HEK293 (cell line): Measurements from ENCODE around the gene CITED1.

Experiments
- CTCF ChIA-PET: fragments of 350-600 bp; formaldehyde crosslinking; extraction: SDS; loops from one replicate; lab custom pipeline; 2021; ENCODE audit warnings: antibody characterized with exemption; lab: Yijun Ruan, JAX
- POLR2A ChIA-PET: fragments of 300-600 bp; formaldehyde crosslinking; extraction: SDS; loops from one replicate; lab custom pipeline; 2020; ENCODE audit warnings: antibody characterized with exemption, inconsistent platforms; lab: Yijun Ruan, JAX
- H3K27ac ChIP-seq: fragments of 200-500 bp; sonication (Bioruptor generic); 2 replicates; pipeline ENCODE4 v1.5.1; 2014; ENCODE audit warnings: low read depth, low read length, control low read depth, inconsistent platforms; ENCODE audit errors: extremely low read depth
- H3K36me3 ChIP-seq, 2 experiments: fragments of 200-500 bp in 1 of 2; sonication (Bioruptor generic) in 1 of 2; 1 replicate in 1 of 2; 2 replicates in 1 of 2; pipeline ENCODE4 v1.5.1; 2014 to 2017; ENCODE audit warnings: inconsistent platforms in 2 of 2, low read length in 2 of 2; ENCODE audit not compliant: control insufficient read depth in 2 of 2, insufficient read depth in 1 of 2
- H3K4me1 ChIP-seq: fragments of 200-500 bp; sonication (Bioruptor generic); 2 replicates; pipeline ENCODE4 v1.5.1; 2014; ENCODE audit warnings: mild to moderate bottlenecking, low read length, inconsistent platforms; ENCODE audit not compliant: control insufficient read depth, insufficient read depth
- H3K4me3 ChIP-seq: 2 replicates; pipeline ENCODE4 v1.5.1; 2011; ENCODE audit warnings: low read depth, mild to moderate bottlenecking, control low read depth, low read length, moderate library complexity
- H3K9me3 ChIP-seq: fragments of 200-500 bp; sonication (Bioruptor generic); 2 replicates; pipeline ENCODE4 v1.5.1; 2014; ENCODE audit warnings: low read depth, low read length, inconsistent platforms; ENCODE audit not compliant: control insufficient read depth, insufficient read depth
- EGR2 ChIP-seq: fragments of 450-650 bp; formaldehyde crosslinking; IDR thresholded peaks from 2 replicates; pipeline ENCODE4 v1.5.1; 2016; ENCODE audit warnings: low read depth, missing biosample characterization, missing genetic modification characterization
- KLF17 ChIP-seq: fragments of 450-650 bp; formaldehyde crosslinking; IDR thresholded peaks from 2 replicates; pipeline ENCODE4 v1.5.1; 2016; ENCODE audit warnings: missing biosample characterization, missing genetic modification characterization
- OVOL3 ChIP-seq: fragments of 450-650 bp; formaldehyde crosslinking; IDR thresholded peaks from 2 replicates; pipeline ENCODE4 v1.5.1; 2016; ENCODE audit warnings: missing biosample characterization, missing genetic modification characterization
- RBAK ChIP-seq: fragments of 450-650 bp; formaldehyde crosslinking; IDR thresholded peaks from 2 replicates; pipeline ENCODE4 v1.5.1; 2016; ENCODE audit warnings: missing biosample characterization, missing genetic modification characterization
- SCRT2 ChIP-seq: fragments of 450-650 bp; formaldehyde crosslinking; IDR thresholded peaks from 2 replicates; pipeline ENCODE4 v1.5.1; 2016; ENCODE audit warnings: missing biosample characterization, missing genetic modification characterization
- SP3 ChIP-seq: fragments of 450-650 bp; formaldehyde crosslinking; IDR thresholded peaks from 2 replicates; pipeline ENCODE4 v1.5.1; 2016; ENCODE audit warnings: missing biosample characterization, missing genetic modification characterization
- WT1 ChIP-seq: fragments of 450-650 bp; formaldehyde crosslinking; IDR thresholded peaks from 2 replicates; pipeline ENCODE4 v1.5.1; 2016; ENCODE audit warnings: missing biosample characterization, missing genetic modification characterization
- YY1 ChIP-seq: fragments of 450-650 bp; formaldehyde crosslinking; IDR thresholded peaks from 2 replicates; pipeline ENCODE4 v1.5.1; 2018; ENCODE audit warnings: missing biosample characterization, missing genetic modification characterization
- YY2 ChIP-seq: fragments of 450-650 bp; formaldehyde crosslinking; IDR thresholded peaks from 2 replicates; pipeline ENCODE4 v1.5.1; 2016; ENCODE audit warnings: missing biosample characterization, missing genetic modification characterization
- ZFHX2 ChIP-seq: fragments of 450-650 bp; formaldehyde crosslinking; conservative IDR thresholded peaks from 2 replicates; pipeline ENCODE4 v1.5.1; 2016; ENCODE audit warnings: missing biosample characterization, missing genetic modification characterization
- ZFP69B ChIP-seq: fragments of 450-650 bp; formaldehyde crosslinking; IDR thresholded peaks from 2 replicates; pipeline ENCODE4 v1.5.1; 2016; ENCODE audit warnings: missing biosample characterization, missing genetic modification characterization
- ZNF121 ChIP-seq: fragments of 450-650 bp; formaldehyde crosslinking; IDR thresholded peaks from 2 replicates; pipeline ENCODE4 v1.5.1; 2016; ENCODE audit warnings: missing biosample characterization, missing genetic modification characterization
- ZNF214 ChIP-seq: fragments of 450-650 bp; formaldehyde crosslinking; IDR thresholded peaks from 2 replicates; pipeline ENCODE4 v1.5.1; 2017; ENCODE audit warnings: missing biosample characterization, mild to moderate bottlenecking, missing genetic modification characterization, borderline replicate concordance
- ZNF280D ChIP-seq: fragments of 450-650 bp; formaldehyde crosslinking; IDR thresholded peaks from 2 replicates; pipeline ENCODE4 v1.5.1; 2016; ENCODE audit warnings: missing biosample characterization, missing genetic modification characterization
- ZNF48 ChIP-seq: fragments of 450-650 bp; formaldehyde crosslinking; IDR thresholded peaks from 2 replicates; pipeline ENCODE4 v1.5.1; 2016; ENCODE audit warnings: missing biosample characterization, missing genetic modification characterization
- ZNF518A ChIP-seq: fragments of 450-650 bp; formaldehyde crosslinking; conservative IDR thresholded peaks from 2 replicates; pipeline ENCODE4 v1.5.1; 2016; ENCODE audit warnings: low read depth, missing biosample characterization, missing genetic modification characterization
- ZNF548 ChIP-seq: fragments of 450-650 bp; formaldehyde crosslinking; IDR thresholded peaks from 2 replicates; pipeline ENCODE4 v1.5.1; 2016; ENCODE audit warnings: missing biosample characterization, missing genetic modification characterization
- ZNF560 ChIP-seq: fragments of 450-650 bp; formaldehyde crosslinking; IDR thresholded peaks from 2 replicates; pipeline ENCODE4 v1.5.1; 2017; ENCODE audit warnings: missing biosample characterization, missing genetic modification characterization, borderline replicate concordance
- ZNF600 ChIP-seq: fragments of 450-650 bp; formaldehyde crosslinking; IDR thresholded peaks from 2 replicates; pipeline ENCODE4 v1.5.1; 2016; ENCODE audit warnings: missing biosample characterization, missing genetic modification characterization
- ZNF626 ChIP-seq: fragments of 450-650 bp; sonication (Bioruptor Pico); formaldehyde crosslinking; IDR thresholded peaks from 2 replicates; pipeline ENCODE4 v1.5.1; 2018; ENCODE audit warnings: missing biosample characterization, missing genetic modification characterization, inconsistent platforms
- ZNF785 ChIP-seq: fragments of 450-650 bp; formaldehyde crosslinking; IDR thresholded peaks from 2 replicates; pipeline ENCODE4 v1.5.1; 2016; ENCODE audit warnings: missing biosample characterization, missing genetic modification characterization
- TF ChIP-seq, protein P1 (sequence below): fragments of 450-650 bp; formaldehyde crosslinking; IDR thresholded peaks from 2 replicates; pipeline ENCODE4 v1.5.1; 2016; ENCODE audit warnings: missing biosample characterization, missing genetic modification characterization

Gene CITED1

GRCh38 chrX:72282302-72282701 is 23.4 kb downstream of the CITED1 start:
- no peaks in the 10 kb centered on the region; the same call in 1 of the 2 replicates for H3K9me3 ChIP-seq
- no peaks in the 10 kb centered on the region for H3K36me3 ChIP-seq
- no peak overlapping the region for H3K4me3 ChIP-seq
- TF ChIP-seq ZNF600 (no peak), ZNF785 (no peak), SP3 (no peak), ZNF280D (tag by site-specific recombination) (no peak), ZNF214 (no peak), YY1 (tag by site-specific recombination) (no peak), KLF17 (tag by site-specific recombination) (no peak), ZNF48 (no peak), ZNF121 (tag by site-specific recombination) (no peak), ZNF548 (tag by site-specific recombination) (no peak), ZNF626 (tag by site-specific recombination) (no peak), SCRT2 (tag by site-specific recombination) (no peak), RBAK (tag by site-specific recombination) (no peak), YY2 (tag by site-specific recombination) (no peak), ZNF560 (tag by site-specific recombination) (no peak)
- ChIA-PET POLR2A (no interaction called here), CTCF (interaction anchor here (1.3 to 6.0 kb wide), 3 partner anchors 11 to 37 kb away, joined by 3 to 54 read pairs (median 5); no protein-coding TSS in a partner anchor)
- H3K27ac ChIP-seq, result no peak overlapping the region
- H3K4me1 ChIP-seq, result no peaks in the 10 kb centered on the region

GRCh38 chrX:72280321-72280845 is 25.3 kb downstream of the CITED1 start:
- no peaks in the 10 kb centered on the region; the same call in 1 of the 2 replicates for H3K9me3 ChIP-seq
- H3K36me3 ChIP-seq, result peaks cover 10 to 13% of the 10 kb centered on the region in 2 experiments; a peak in 2 of 3 replicates
- no peak overlapping the region for H3K4me3 ChIP-seq
- peaks cover 5% of the 10 kb centered on the region for H3K4me1 ChIP-seq
- no peak overlapping the region for H3K27ac ChIP-seq
- ChIA-PET POLR2A (interaction anchor here (0.7 to 2.5 kb wide), 3 partner anchors 11 to 99 kb away, joined by 3 to 9 read pairs (median 6); partner anchors contain the start of gene PIN4), CTCF (interaction anchor here (0.6 to 6.0 kb wide), 7 partner anchors 11 to 259 kb away, joined by 3 to 54 read pairs (median 5); no protein-coding TSS in a partner anchor)
- no peak for TF ChIP-seq ZFP69B (tag by site-specific recombination)
- 0 out of 2 replicates have a peak, but pooled peaks have one; percentile 20 for TF ChIP-seq WT1 (tag by site-specific recombination)
- no peak for TF ChIP-seq OVOL3
- TF ChIP-seq, protein P1, sequence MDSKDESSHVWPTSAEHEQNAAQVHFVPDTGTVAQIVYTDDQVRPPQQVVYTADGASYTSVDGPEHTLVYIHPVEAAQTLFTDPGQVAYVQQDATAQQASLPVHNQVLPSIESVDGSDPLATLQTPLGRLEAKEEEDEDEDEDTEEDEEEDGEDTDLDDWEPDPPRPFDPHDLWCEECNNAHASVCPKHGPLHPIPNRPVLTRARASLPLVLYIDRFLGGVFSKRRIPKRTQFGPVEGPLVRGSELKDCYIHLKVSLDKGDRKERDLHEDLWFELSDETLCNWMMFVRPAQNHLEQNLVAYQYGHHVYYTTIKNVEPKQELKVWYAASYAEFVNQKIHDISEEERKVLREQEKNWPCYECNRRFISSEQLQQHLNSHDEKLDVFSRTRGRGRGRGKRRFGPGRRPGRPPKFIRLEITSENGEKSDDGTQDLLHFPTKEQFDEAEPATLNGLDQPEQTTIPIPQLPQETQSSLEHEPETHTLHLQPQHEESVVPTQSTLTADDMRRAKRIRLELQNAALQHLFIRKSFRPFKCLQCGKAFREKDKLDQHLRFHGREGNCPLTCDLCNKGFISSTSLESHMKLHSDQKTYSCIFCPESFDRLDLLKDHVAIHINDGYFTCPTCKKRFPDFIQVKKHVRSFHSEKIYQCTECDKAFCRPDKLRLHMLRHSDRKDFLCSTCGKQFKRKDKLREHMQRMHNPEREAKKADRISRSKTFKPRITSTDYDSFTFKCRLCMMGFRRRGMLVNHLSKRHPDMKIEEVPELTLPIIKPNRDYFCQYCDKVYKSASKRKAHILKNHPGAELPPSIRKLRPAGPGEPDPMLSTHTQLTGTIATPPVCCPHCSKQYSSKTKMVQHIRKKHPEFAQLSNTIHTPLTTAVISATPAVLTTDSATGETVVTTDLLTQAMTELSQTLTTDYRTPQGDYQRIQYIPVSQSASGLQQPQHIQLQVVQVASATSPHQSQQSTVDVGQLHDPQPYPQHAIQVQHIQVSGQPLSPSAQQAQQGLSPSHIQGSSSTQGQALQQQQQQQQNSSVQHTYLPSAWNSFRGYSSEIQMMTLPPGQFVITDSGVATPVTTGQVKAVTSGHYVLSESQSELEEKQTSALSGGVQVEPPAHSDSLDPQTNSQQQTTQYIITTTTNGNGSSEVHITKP (tag by site-specific recombination), result no peak
- peak; percentile 69; the same call in 1 of the 2 replicates for TF ChIP-seq KLF17 (tag by site-specific recombination)
- TF ChIP-seq EGR2 (tag by site-specific recombination), result peak; percentile 72
- peak; percentile 49 for TF ChIP-seq ZFHX2 (tag by site-specific recombination)
- TF ChIP-seq ZNF518A, result no peak
